ENCODE results near the gene PHLPP1.
"Not testable (repeated sequence)": the region's sequence is repeated elsewhere in the genome, so short reads cannot be mapped to it uniquely, and the experiment has no call there.

The PHLPP1 gene

DNA sequence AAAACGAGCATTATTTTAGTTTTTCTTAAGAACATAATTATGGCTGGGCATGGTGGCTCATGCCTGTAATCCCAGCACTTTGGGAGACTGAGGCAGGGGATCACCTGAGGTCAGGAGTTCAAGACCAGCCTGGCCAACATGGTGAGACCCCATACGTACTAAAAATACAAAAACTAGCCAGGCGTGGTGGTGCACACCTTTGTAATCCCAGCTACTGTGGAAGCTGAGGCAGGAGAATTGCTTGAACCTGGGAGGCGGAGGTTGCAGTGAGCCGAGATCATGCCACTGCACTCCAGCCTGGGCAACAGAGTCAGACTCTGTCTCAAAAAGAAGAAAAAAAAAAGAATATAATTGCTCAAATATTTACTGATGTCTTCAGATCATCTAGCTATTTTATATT, 25.3 kb downstream of the PHLPP1 start:
- DNase-seq, result not testable (repeated sequence)

DNA sequence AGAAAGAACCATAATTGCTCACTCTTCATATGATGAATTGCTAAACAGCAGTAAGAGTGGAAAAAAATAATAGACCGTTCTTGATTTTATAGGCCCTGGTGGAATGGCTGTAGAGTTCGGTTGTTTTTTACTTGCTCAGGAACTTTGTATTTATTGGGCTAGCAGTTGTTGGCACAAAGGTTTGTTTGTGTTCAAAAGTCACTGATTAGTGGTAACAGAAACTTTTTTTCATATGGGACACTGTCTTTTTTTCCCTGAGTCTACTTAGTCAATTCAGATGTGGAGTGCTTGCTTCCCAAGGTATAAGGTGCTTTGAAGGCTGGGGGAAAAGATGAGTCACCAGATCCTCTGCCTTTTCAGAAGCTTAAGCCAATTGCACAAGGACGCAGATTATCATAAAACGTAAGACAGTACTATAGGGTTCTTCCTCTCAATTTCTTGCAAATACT, 25.8 kb downstream of the PHLPP1 start:
- no peak for DNase-seq

DNA sequence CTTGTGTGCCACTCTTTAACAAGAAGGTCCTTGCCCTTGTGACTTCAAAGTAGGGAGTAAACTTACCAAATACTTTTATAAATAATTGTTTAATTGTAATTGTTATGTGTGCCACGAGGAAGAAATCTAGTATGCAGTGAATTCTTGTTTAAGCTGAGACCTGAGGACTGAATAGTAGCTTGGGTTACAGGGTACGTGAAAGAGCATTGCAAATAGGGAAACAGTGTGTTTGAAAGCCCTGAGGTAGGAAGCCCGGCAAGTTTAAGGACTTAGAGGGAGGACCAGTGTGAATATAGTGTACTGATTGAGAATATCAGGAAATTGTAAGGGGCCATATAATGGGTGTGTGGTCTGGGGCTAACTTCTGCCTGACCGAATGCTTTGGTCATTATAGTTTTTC, 26.2 kb downstream of the PHLPP1 start:
- DNase-seq, result no peak

DNA sequence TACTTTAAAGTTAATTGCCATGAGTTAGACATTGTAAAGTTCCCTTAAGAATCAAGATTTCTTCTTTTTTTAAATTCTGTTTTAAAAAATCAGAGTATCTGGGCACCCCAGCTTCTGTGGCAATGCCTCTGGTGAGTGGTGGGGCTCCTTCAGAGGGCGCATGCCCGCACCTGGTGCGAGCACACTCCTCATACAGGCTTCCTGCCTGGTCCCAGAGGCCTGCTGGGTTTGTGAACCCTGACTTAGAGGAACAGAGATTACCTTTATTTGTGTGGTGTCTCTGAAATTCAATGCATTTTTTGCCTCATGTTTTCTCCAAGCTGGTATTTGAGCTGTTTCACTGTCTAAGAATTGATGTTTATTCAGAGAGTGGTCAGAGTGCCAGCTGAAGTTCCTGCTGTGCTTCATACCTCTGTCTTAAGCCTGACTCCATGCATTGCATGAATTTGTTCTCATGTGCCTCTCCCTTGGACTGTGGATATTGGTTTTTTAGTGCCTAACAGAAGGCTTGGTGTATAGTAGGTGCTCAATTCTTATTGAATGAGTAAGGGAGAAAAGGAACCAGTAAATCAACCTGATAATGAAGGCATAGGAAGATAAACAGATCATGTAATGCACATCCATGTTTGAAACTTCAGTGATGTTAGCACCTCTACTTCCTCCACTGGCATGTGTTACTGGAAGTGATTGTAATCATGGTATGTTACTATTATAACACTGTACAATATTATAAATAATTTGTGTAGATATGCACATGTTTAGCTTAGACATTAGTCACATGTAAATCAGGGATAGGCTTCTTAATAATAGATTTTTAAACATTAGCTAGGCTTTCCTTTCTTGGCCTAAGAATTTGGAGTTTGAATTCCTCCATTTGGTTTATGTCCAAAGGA, 29.0 kb downstream of the PHLPP1 start:
- no peak for DNase-seq

DNA sequence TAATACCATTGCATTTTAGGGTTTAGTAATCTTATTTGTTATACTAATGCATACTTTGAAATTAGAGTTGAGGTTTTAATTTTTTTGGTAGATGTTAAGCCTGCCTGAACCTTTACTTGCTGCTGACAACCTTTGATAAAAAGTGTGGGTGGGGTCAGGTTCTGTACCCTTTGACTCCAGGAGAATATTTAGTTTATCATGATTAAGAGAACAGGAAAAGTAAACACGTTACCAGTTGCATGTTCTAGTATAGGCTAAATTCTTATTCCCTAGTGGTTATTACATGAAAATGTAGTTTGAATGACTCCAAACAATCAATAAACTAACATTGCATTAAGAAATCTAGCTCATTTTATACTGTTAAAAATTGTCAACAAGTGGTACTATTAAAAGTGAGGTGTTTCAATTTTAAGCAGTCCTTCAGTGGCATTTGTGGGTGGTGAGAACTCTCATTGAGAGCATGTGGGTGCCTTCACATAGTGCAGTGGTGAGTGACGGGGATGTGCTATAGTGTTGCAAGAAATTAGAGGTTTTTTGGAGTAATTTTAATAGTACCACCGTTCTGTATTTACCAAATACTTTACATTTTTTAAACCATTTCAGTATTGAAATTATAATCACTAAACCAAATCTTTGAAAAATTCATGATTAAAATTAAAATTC, 29.9 kb downstream of the PHLPP1 start:
- DNase-seq, result no peak

DNA sequence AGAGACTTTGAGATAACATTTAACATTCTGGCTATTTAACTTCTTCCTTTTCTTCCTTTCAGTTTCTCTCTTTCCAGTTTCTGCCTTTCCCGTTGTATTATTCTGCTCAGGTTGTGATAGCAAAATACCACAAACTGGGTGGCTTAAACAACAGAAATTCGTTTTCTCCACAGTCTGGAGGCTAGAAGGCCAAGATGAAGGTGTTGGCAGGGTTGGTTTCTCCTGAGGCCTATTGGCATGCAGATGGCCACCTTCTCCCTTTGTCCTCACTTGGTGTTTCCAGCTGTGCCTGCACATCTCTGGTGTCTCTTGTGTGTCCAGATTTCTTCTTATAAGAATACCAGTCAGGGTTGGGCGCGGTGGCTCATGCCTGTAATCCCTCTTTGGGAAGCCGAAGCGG, 34.0 kb downstream of the PHLPP1 start:
- no peak for DNase-seq

DNA sequence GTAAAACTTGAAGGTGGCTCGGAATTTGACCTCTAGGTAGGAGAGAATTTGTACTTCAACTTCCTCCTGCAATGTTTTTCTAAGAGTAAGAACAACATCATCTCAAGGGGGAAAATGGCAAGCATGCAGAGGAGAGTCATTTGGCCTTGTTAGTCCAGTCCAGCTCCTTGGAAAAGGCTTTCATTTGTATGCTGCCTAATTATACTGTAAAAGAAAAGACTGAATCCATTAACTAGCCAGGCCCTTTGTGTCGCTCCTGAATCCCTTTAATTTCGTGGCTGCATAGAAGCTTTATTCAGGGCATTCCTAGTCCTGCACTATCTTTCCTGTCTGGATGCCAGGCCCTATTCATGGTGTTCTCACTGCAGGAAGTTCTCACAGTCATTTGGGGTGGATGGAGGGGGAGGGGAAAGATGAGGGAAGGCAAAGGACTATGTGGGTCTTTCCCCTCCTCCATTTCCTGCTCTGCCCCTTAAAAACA, 36.0 kb downstream of the PHLPP1 start:
- peak in 45 of 56 donors; percentile 2 to 78 (median 34) for DNase-seq

DNA sequence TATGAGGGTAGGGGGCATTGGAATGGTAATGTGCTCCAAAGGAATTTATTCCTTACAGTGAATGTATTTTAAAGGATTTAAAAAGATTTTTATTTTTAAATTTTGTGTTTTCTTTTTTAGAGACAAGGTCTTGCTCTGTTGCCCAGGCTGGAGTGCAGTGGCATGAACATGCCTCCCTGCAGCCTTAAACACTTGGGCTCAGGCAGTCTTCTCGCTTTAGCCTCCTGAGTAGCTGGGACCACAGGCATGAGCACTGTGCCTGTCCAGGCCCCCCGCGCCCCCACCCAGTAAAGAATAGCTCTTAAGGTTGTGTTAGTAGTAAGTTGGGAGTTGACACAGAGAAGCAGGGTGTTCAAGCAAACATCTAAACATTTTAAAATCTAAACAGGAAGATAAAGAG, 36.6 kb downstream of the PHLPP1 start:
- no peak for DNase-seq

DNA sequence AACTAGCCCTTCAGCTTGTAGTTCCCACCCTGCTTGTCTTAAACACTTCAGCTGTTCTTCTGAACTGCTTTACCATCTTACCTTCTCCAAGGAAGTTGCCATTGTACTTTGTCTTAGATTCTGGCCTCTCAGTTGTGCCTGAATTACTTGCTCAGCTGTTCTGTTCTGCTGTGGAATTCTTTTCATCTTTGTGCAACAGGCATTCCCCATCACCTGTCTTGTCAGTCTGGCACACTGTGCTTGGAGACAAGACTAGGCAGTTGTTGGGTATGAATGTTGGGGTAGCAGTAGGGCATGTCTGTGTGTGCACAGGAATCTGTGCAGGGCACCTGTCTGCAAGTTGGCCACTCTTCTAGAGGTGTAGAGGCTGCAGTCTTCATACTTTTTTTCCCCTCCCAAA, 38.7 kb downstream of the PHLPP1 start:
- no peak for DNase-seq

DNA sequence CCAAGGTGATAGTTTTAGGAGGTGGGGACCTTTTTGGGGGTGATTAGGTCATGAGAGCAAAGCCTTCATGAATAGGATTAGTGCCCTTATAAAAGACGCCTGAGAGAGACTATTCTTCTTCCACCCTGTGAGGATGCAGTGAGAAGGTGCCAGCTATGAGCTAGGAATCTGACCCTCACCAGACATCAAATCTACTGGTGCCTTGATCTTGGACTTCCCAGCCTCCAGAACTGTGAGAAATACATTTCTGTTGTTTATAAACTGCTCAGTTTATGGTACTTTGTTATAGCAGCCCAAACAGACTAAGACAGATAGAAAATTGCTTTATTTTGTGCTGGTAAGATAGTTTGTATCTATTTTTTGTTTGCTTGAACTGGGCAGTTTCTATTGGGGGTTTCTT, 40.1 kb downstream of the PHLPP1 start:
- no peak for DNase-seq

DNA sequence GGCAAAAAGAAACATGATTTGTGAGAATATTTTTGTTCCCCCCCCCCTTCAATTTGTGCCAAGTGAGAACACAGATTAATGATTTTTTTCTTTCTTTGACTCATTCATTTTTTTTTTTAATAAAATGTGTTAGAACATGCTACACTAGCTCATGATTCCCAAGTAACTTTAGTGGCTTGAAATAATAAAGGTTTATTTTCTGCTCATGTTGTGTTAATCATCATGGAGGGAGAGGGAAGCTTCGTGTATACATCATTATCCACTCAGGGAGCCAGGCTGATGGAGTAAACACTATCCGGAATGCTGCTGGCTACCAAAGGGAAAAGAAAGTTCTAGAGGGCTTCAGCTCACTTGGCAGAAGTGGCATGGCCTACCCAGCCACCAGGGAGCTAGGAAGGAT, 40.6 kb downstream of the PHLPP1 start:
- DNase-seq, result no peak

DNA sequence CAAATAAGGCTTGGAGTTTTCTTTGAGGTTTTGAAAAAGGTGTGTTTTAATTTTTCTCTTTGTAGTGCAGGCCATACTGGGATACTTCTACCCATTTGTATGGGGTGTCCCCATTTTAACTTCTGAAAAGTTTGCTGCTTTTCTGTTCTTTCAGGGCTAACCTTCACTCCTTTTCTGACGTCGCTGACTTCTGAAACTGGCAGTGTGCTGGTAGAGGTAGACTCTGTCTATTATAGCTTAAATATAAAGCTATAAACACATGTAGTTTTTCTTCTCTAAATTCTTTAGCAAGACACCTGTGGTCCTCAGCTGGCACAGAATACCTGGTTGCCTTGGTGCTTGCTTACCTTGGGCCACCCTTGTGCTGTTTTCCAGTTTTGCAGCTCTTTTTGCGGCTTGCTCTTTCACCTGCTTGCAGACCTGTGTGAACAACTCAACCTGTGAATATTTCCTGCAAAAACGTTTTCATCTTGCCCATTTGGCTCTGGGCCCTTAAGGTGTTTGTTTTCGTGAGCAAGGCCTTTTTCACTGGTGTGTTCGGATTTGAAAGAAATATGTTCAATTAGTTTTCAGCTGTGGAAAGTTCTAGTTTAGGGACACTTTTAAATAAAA, 42.2 kb downstream of the PHLPP1 start:
- DNase-seq, result no peak

DNA sequence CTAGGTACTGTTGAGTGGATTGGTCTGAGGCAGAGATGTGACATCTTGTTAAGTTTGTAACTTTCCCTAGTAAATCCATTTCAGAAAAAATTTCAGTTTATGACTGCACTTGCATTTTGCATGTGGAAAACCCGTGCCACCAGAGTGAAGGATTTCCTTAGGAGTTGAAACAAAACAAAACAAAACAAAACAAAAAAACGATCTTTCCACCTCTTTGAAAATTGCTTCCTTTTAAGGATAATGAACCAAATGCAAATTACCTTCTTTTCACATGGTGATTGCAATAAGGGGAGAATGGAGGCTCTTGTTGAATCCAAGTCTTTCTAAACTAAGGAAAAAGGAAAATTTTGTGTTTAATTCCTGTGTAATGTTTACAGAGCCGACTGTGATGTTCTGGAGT, 43.2 kb downstream of the PHLPP1 start:
- DNase-seq, result no peak

DNA sequence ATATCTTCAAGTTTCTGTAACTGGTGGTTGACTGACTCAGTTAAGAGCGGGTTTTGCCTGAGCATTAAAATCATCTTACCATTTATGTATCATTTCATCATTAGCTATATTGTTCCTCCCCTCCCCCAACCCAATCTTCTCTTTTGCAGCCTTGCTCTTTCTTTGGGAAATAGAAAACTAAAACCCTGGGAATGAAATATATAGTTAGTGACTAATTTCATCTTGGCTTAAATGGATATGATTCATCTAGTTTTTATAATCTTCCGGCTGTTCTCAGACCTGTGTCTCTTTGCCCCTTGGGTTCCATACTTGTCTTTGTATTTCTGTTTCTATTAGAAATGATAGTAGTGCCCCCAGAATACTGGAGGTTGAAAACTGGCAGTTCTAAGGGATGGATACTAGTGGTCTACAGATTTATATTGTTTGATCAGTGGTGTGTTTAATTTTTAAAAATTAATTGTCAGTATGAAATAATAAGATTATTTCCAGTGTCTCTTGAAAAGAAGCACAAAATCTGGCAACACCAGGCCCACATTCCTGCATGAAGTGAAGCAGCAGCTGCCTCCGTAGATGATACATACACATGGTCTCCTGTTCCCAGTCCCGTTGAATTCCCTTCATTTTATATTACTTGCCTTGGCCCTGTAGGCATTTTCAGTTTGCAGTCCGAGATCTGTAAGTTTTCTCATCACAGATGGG, 44.5 kb downstream of the PHLPP1 start:
- no peak for DNase-seq

DNA sequence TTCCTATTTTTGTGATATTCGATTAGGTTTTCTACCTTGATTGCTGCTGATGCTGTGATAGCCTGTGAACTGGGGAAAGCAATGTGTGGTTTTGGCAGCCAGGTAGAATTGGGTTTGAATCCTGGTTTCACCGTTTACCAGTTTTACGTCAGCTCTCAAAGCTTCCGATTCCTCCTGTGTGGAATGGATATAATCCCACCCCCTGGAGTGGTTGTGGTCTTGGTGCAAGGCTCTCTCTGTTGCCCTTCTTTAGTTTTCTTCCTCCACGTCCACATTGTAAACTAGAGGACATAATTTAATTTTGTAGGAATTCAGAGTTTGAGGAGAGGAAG, 45.0 kb downstream of the PHLPP1 start:
- no peak for DNase-seq

DNA sequence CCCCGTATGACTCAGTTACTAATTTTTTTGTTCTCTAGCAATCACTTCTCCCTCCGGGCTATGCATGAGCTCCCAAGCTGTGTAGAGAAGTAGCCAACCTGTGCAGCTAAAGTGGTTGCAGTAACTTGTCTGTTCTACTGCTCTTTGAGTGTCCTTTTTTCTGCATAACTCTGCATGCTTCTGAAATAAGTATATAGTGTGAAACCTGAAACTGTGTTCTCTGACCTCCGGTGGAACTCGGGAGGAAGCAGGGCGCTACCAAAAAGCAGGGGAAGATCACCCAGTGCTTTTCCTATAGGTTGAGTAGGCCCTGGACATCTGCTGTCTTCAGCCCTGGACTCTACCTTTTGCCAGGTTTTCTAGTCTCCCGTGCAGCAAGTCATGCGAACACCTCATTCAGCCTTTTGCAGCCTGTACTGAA, 47.8 kb downstream of the PHLPP1 start:
- DNase-seq, result no peak

DNA sequence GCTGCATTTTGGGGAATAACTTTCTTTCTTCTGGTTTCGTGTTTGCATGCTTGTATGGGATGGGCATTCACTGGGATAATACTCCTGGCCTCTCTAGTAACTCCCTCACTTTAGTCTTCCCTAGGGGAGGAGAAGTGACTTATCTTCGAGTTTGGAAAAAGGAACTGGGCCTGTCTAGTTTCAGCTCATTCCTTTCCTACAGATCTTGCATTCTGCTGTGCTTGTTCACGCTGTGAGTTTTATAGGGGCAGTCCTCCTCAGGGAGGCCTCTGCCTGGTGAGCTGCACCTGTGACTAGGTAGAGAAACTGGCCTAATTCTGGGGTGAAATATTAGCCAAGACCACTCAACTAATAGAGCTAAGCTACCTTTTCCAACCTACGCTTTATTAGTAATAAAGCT, 50.9 kb downstream of the PHLPP1 start:
- DNase-seq, result no peak

DNA sequence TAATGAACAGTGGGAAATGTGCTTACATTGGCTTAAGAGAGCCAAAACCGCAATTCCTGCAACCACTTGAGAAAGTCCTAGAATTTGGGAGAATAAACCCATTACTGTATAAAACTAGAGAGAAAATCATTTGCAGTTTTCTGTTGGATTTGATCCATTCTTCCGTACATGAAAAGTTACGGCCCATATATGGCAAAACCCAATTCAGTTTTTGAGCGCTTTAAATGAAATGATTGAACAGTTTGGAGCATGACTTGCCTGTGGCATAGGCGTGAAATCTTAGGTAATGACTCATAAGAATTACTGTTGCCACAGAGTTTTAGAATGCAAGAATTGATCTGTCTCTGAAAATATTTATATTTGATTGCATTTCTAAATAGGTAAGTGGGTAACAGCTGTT, 52.0 kb downstream of the PHLPP1 start:
- DNase-seq, result no peak

DNA sequence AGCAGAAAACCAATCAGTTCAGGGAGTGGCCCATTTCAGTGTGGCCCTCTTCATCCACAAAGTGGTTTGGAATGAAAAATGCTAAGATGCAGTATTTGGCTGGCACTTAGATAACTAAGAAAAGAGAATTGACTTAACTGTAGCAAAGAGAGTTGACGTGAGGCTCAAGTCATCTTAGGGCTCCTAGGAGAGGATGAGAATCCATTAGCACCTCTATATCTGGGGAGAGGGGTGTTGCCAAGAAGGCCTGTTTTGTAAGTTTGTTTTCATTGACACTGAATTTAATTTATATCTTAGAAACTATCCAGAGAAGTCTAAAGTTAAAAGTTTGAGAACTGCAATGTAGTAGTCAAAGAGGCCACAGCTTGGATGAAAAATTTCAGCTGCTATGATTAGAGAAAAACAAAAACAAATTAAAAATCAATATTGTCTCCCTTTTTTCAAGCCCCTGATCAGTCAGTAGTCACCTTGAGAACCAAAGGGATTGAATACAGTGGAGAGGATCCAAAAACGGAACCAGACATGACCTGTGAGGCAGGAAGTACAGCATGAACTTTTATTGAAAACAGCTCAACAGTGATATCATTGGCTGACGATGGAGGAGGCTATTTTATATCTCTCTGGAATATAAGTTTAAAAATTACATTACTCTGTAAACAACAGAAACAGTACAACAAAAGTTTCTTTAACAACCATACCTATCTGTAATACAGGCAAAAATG, 52.7 kb downstream of the PHLPP1 start:
- DNase-seq, result no peak

DNA sequence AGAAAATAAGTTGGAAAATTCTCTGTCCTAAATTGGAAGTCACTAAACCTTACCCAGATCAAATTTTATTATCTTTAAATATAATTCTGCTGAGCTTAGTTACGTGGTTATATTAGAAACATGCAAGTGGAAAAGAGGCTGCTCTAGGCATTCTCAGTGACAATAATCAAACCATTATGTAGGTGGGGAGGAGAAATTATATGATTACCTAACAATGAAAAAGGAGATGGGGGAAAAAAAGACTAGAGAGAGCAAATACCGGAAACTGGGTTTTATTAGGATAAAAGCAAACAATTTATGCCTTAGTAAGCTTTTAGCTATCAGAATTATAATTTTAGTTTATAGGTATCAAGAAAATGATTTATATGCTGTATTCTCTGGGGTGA, 53.2 kb downstream of the PHLPP1 start:
- no peak for DNase-seq

DNA sequence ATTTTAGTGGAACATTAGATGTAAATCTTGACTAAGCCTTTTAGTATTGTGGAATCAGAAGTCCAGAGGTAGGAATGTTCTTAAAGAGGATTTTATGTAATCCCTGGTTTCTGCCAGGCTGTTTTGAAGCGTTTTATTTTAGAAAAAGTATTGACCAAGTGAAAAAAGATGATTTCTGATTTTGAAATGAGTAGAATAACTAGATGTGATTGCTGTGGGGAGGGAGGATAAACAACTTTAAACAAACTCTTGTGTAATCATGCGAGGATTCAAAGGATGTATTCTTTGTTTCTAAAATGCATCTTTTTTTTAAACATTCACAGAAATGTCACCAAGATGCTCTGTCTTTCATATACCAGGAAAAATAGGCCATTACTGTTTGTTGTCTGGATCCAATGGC, 53.9 kb downstream of the PHLPP1 start:
- DNase-seq, result no peak

All from nucleus accumbens (tissue), 56 donors.